ENCODE measurements around the gene PHACTR2. TPM values are rescaled to one million over a fixed set of nuclear protein-coding genes. Genes with fewer than 3 reads are reported as not detected.
"Not testable (repeated sequence)": the region's sequence is repeated elsewhere in the genome, so short reads cannot be mapped to it uniquely, and the experiment has no call there.

PHACTR2 gene
- total RNA-seq, 1 donor from 2014 or later: 38.3 TPM

GRCh38 chr6:143765422-143766184, 87.8 kb downstream of the PHACTR2 start:
- intact Hi-C loops (cut with micrococcal nuclease): no loop called here

- intact Hi-C loops (cut with micrococcal nuclease): no loop called here
Observed at GRCh38 chr6:143766185-143766553, 88.4 kb downstream of the PHACTR2 start.

GRCh38 chr6:143767433-143767832, 89.7 kb downstream of the PHACTR2 start:
- intact Hi-C loops (cut with micrococcal nuclease): no loop called here

- intact Hi-C loops (cut with micrococcal nuclease): no loop called here
Observed at GRCh38 chr6:143772116-143773086, 94.6 kb downstream of the PHACTR2 start.

GRCh38 chr6:143773506-143774150, 95.9 kb downstream of the PHACTR2 start:
- intact Hi-C loops (cut with micrococcal nuclease): no loop called here

GRCh38 chr6:143774347-143774746, 96.6 kb downstream of the PHACTR2 start:
- intact Hi-C loops (cut with micrococcal nuclease): no loop called here

GRCh38 chr6:143775336-143775735, 97.6 kb downstream of the PHACTR2 start:
- intact Hi-C loops (cut with micrococcal nuclease): no loop called here

- intact Hi-C loops (cut with micrococcal nuclease): no loop called here
Observed at GRCh38 chr6:143778926-143779325, 101.2 kb downstream of the PHACTR2 start.

- intact Hi-C loops (cut with micrococcal nuclease): no loop called here
Observed at GRCh38 chr6:143782481-143782880, 104.7 kb downstream of the PHACTR2 start.

GRCh38 chr6:143783077-143783476, 105.3 kb downstream of the PHACTR2 start:
- intact Hi-C loops (cut with micrococcal nuclease): no loop called here

- intact Hi-C loops (cut with micrococcal nuclease): no loop called here
Observed at GRCh38 chr6:143784316-143784715, 106.6 kb downstream of the PHACTR2 start.

- intact Hi-C loops (cut with micrococcal nuclease): not testable (repeated sequence)
Observed at GRCh38 chr6:143786371-143786770, 108.6 kb downstream of the PHACTR2 start.

- intact Hi-C loops (cut with micrococcal nuclease): no loop called here
Observed at GRCh38 chr6:143792402-143793279, 114.9 kb downstream of the PHACTR2 start.

- intact Hi-C loops (cut with micrococcal nuclease): no loop called here
Observed at GRCh38 chr6:143793280-143793619, 115.5 kb downstream of the PHACTR2 start.

- intact Hi-C loops (cut with micrococcal nuclease): not testable (repeated sequence)
Observed at GRCh38 chr6:143796551-143796950, 118.8 kb downstream of the PHACTR2 start.

GRCh38 chr6:143798487-143798886, 120.7 kb downstream of the PHACTR2 start:
- intact Hi-C loops (cut with micrococcal nuclease): not testable (repeated sequence)

- intact Hi-C loops (cut with micrococcal nuclease): no loop called here
Observed at GRCh38 chr6:143802833-143803565, 125.2 kb downstream of the PHACTR2 start.

- intact Hi-C loops (cut with micrococcal nuclease): no loop called here
Observed at GRCh38 chr6:143803769-143804568, 126.2 kb downstream of the PHACTR2 start.

GRCh38 chr6:143804835-143805239, 127.1 kb downstream of the PHACTR2 start:
- intact Hi-C loops (cut with micrococcal nuclease): no loop called here

Measured in T-helper 2 cell treated with Interferon-gamma antibody and Interleukin-4, amounts not matched to agents 100 ng/mL and 5 ng/mL, for 36 hours (primary cell).